ENCODE data around the gene P2RX7. TPM values are rescaled to one million over a fixed set of nuclear protein-coding genes. Genes with fewer than 3 reads are reported as not detected.
A peak's percentile ranks its signal among the peaks of the same experiment; 100 is the strongest.
"Not testable (repeated sequence)": the region's sequence is repeated elsewhere in the genome, so short reads cannot be mapped to it uniquely, and the experiment has no call there.

P2RX7 gene
- total RNA-seq, 1 donor from 2014 or later: 1.9 TPM

- DNase-seq; intact Hi-C loops (cut with micrococcal nuclease); ATAC-seq: not testable (repeated sequence)
Measured at GRCh38 chr12:121164839-121165238, 32.2 kb downstream of the P2RX7 start.

- DNase-seq: no peak
- ATAC-seq: no peak
- intact Hi-C loops (cut with micrococcal nuclease): no loop called here
Measured at GRCh38 chr12:121165316-121165715, 32.6 kb downstream of the P2RX7 start.

DNA sequence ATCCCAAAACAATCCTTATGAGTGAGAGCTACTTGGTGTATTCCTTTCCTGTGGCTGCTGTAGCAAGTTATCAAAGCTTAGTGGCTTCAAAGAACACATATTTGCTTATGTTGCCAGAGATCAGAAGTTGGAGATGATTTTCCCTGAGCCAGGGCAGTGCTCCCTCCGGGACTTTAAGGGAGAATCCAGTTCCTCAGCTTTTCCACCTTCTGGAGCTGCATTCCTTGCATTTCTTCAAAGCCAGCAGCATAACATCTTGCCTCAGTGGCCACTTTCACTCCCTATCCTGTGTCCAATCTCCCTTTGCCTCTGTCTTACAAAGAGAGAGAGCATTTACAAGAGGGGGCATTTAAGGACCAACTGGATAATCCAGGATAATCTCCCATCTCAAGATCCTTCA lies 33.7 kb downstream of the P2RX7 start:
- DNase-seq (no peak), ATAC-seq (no peak)
- intact Hi-C loops (cut with micrococcal nuclease): no loop called here

DNA sequence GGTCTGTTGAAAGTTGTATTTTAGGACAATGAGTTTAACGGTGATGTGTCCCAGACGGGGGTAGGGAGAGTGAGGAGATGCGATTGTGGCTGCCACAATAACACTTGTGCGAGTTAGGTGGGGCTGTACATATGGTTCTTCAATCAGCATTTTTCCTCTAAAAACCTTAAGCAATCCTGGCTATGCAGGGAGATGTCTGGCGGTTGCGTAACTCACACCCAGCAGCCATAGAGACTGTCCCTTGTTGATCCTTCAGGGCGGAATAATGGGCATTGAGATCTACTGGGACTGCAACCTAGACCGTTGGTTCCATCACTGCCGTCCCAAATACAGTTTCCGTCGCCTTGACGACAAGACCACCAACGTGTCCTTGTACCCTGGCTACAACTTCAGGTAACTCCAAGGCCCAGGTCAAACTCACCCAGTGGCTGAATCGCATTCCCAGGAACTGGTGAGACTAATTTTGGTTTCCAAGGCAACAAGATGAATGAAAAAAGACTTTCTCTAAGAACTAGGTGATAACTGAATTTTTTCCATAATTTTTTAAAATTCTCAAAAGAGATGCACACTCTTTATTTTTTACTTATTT lies 34.6 kb downstream of the P2RX7 start:
- intact Hi-C loops (cut with micrococcal nuclease): no loop called here
- no peak for ATAC-seq
- DNase-seq: no peak

DNA sequence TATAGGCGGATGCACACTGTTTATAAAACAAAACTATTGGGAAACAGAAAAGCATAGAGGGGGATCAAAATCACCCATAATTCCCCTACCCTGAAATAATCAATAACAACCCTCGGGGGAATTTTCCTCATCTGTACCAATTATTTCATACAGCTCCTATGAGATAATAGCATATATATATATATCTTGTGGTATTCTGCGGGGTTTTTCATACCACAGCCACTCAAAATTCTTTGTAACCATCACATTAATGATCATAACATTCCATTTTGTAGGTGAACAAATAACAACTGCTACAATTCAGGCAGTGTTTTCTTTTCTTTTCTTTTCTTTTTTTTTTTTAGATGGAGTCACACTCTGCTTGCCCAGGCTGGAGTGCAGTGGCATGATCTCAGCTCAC lies 35.3 kb downstream of the P2RX7 start:
- intact Hi-C loops (cut with micrococcal nuclease): no loop called here
- no peak for ATAC-seq
- no peak for DNase-seq

GRCh38 chr12:121170151-121170550 lies 37.5 kb downstream of the P2RX7 start:
- ATAC-seq (no peak), DNase-seq (no peak)
- intact Hi-C loops (cut with micrococcal nuclease): no loop called here

DNA sequence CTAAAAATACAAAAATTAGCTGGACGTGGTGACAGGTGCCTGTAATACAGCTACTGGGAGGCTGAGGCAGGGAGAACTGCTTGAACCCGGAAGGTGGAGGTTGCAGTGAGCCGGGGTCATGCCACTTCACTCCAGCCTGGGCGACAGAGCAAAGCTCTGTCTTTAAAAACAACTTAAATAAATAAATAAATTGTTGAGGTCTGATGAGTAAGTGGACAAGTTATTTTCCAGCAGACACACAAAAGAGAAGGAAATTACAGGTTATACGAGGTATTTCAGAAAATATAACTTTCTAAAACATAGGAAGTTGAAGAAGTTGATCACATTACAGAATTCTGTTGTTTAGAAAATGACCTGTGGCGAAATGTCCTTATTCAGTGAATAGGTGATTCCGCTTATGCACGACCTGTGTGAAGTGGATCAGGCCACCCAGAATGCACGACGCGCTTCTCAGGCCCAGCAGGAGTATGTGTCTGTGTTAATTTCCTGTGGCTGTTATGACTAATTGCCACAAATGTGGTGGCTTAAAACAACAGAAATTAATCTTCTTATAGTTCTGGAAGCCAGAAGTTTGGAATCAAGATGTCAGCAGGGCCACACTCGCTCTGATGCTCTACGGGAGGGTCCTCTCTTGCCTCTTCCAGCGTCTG lies 38.1 kb downstream of the P2RX7 start:
- DNase-seq (no peak), ATAC-seq (no peak)
- intact Hi-C loops (cut with micrococcal nuclease): no loop called here

- intact Hi-C loops (cut with micrococcal nuclease): no loop called here
- no peak for ATAC-seq
- no peak for DNase-seq
Measured at GRCh38 chr12:121172145-121172544, 39.5 kb downstream of the P2RX7 start.

GRCh38 chr12:121175383-121176119 lies 42.9 kb downstream of the P2RX7 start:
- intact Hi-C loops (cut with micrococcal nuclease): no loop called here
- peak; percentile 29 for DNase-seq
- peak; percentile 56 for ATAC-seq

DNA sequence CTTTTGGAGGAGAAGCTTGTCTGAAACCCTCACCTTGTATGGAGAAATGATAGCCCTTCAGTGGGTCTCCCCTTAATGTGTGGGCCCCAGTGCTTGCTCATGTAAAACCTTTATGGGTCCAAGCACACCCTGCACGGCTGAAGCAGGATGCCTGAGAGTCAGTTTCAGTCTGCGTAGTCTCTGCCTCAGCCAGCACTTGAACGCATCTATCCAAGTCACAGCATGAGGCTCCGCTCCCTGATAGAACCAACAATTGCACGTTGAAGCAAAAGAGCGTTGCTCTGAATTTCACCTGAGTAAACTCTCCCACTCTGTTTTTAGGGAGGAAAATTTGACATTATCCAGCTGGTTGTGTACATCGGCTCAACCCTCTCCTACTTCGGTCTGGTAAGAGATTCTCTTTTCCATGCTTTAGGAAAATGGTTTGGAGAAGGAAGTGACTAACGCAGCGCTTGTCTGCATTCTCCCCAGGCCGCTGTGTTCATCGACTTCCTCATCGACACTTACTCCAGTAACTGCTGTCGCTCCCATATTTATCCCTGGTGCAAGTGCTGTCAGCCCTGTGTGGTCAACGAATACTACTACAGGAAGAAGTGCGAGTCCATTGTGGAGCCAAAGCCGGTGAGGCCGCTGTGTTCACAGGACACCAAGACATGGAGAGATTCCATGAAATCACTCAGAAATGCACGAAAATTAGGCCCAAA lies 44.3 kb downstream of the P2RX7 start:
- intact Hi-C loops (cut with micrococcal nuclease): no loop called here
- DNase-seq: no peak

GRCh38 chr12:121181181-121181580 lies 48.5 kb downstream of the P2RX7 start:
- ATAC-seq (no peak), DNase-seq (no peak)
- intact Hi-C loops (cut with micrococcal nuclease): no loop called here

More for the DNA sequence above, 44.3 kb downstream of the P2RX7 start:
- no peak for ATAC-seq

GRCh38 chr12:121182222-121182893 lies 49.7 kb downstream of the P2RX7 start:
- ATAC-seq: no peak
- intact Hi-C loops (cut with micrococcal nuclease): no loop called here
- DNase-seq: no peak

DNA sequence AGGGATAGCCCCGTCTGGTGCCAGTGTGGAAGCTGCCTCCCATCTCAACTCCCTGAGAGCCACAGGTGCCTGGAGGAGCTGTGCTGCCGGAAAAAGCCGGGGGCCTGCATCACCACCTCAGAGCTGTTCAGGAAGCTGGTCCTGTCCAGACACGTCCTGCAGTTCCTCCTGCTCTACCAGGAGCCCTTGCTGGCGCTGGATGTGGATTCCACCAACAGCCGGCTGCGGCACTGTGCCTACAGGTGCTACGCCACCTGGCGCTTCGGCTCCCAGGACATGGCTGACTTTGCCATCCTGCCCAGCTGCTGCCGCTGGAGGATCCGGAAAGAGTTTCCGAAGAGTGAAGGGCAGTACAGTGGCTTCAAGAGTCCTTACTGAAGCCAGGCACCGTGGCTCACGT lies 51.7 kb downstream of the P2RX7 start:
- DNase-seq (no peak), ATAC-seq (no peak)
- intact Hi-C loops (cut with micrococcal nuclease): no loop called here

GRCh38 chr12:121184984-121185889 lies 52.6 kb downstream of the P2RX7 start:
- ATAC-seq: no peak
- intact Hi-C loops (cut with micrococcal nuclease): no loop called here
- DNase-seq: no peak

DNA sequence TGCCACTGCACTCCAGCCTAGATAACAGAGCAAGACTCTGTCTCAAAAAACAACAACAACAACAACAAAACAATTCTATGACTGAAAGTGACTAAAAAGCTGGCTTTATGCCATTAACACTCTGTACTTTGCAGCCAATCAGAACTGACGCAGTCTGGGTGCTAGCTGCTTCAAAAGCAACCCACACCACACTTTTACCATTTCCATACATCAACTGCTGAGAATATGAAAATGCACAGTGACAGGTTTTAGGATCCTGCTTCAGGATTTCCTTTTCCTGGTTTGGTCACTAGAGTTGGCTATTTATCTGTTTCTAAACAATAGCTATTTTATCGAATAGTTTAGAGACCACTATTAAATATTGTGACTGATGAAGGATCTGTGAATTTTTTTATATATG lies 54.1 kb downstream of the P2RX7 start:
- intact Hi-C loops (cut with micrococcal nuclease): no loop called here
- no peak for DNase-seq
- no peak for ATAC-seq

- DNase-seq: no peak
- intact Hi-C loops (cut with micrococcal nuclease): no loop called here
- ATAC-seq: no peak
Measured at GRCh38 chr12:121187501-121187900, 54.8 kb downstream of the P2RX7 start.

- no peak for ATAC-seq
- no peak for DNase-seq
- intact Hi-C loops (cut with micrococcal nuclease): no loop called here
Measured at GRCh38 chr12:121188227-121188626, 55.6 kb downstream of the P2RX7 start.

DNA sequence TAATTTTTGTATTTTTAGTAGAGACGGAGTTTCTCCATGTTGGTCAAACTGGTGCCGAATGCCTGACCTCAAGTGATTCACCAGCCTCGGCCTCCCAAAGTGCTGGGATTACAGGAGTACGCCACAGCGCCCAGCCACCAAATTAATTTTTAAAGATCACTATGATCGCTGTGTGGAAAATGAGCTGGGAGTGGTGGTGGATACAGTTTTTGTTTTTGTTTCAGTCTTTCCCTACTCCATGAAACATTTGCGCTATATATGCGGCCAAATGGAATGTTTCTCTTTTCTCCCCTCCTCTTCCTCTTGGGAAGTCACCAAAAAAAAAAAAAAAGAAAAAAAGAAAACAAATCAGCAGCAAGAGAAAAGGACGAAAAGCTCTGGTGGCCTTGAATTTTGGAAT lies 56.5 kb downstream of the P2RX7 start:
- intact Hi-C loops (cut with micrococcal nuclease): no loop called here
- ATAC-seq (no peak), DNase-seq (no peak)

Data from left ventricle myocardium superior (tissue), 1 donor.